ENCODE results near the gene DUSP15.

DUSP15 gene

GRCh38 chr20:31859998-31860380 lies 10.3 kb downstream of the DUSP15 start:
- DNase-seq = no peak

GRCh38 chr20:31859266-31859997 lies 10.9 kb downstream of the DUSP15 start:
- no peak for DNase-seq

GRCh38 chr20:31858760-31859083 lies 11.6 kb downstream of the DUSP15 start:
- DNase-seq = no peak

GRCh38 chr20:31857861-31858759 lies 12.2 kb downstream of the DUSP15 start:
- no peak for DNase-seq

GRCh38 chr20:31856516-31856915 lies 13.8 kb downstream of the DUSP15 start:
- no peak for DNase-seq

GRCh38 chr20:31853481-31853880 lies 16.8 kb downstream of the DUSP15 start:
- DNase-seq = no peak

GRCh38 chr20:31851240-31851955 lies 18.9 kb downstream of the DUSP15 start:
- no peak for DNase-seq

GRCh38 chr20:31849306-31849930 lies 20.9 kb downstream of the DUSP15 start:
- DNase-seq = no peak

- DNase-seq = no peak
Observed at GRCh38 chr20:31848088-31848999, 22.0 kb downstream of the DUSP15 start.

GRCh38 chr20:31846793-31847138 lies 23.6 kb downstream of the DUSP15 start:
- DNase-seq = no peak

GRCh38 chr20:31845300-31845863 lies 24.9 kb downstream of the DUSP15 start, which contains the start of gene FOXS1:
FOXS1 (minus strand) TSS chr20:31845604; CDS start chr20:31845542, 62 bp downstream.
- no peak for DNase-seq

GRCh38 chr20:31844737-31845299 lies 25.5 kb downstream of the DUSP15 start:
- DNase-seq = no peak

- no peak for DNase-seq
Observed at GRCh38 chr20:31843881-31844280, 26.4 kb downstream of the DUSP15 start.

GRCh38 chr20:31843288-31843687 lies 27.0 kb downstream of the DUSP15 start:
- DNase-seq = no peak

- no peak for DNase-seq
Observed at GRCh38 chr20:31842471-31843157, 27.7 kb downstream of the DUSP15 start.

- no peak for DNase-seq
Observed at GRCh38 chr20:31841928-31842327, 28.4 kb downstream of the DUSP15 start.

- no peak for DNase-seq
Observed at GRCh38 chr20:31840906-31841816, 29.2 kb downstream of the DUSP15 start.

GRCh38 chr20:31839782-31840487 lies 30.4 kb downstream of the DUSP15 start:
- DNase-seq = no peak

Measured in stimulated activated CD4-positive, alpha-beta T cell treated with anti-CD3 and anti-CD28 coated beads, Interleukin-15, amount 100 ng/mL, for 24 hours (primary cell).